Vagina (tissue), 2 donors: ENCODE measurements around the gene SYT4.
"Not testable (repeated sequence)": the region's sequence is repeated elsewhere in the genome, so short reads cannot be mapped to it uniquely, and the experiment has no call there.

Source experiments
- POLR2A ChIP-seq, 2 donors: fragments of 450-650 bp; IDR thresholded peaks; one replicate each; pipeline ENCODE4 v1.6.1; 2017; ENCODE audit warnings: antibody characterized with exemption in 2 of 2, mild to moderate bottlenecking in 2 of 2, moderate library complexity in 2 of 2
- POLR2AphosphoS5 ChIP-seq, 2 donors: sonication (generic); formaldehyde crosslinking; IDR thresholded peaks; one replicate each; pipeline ENCODE4 v1.9.0; 2017; ENCODE audit warnings: antibody characterized with exemption in 2 of 2, mild to moderate bottlenecking in 2 of 2, low read depth in 1 of 2; ENCODE audit not compliant: insufficient read depth in 1 of 2
- TF ChIP-seq, protein P1 (sequence below), 3 experiments: fragments of 450-650 bp in 2 of 3; fragments of 200-600 bp in 1 of 3; sonication (generic) in 1 of 3; IDR thresholded peaks; one replicate each; pipeline ENCODE4 v1.5.1; 2017 to 2019; ENCODE audit warnings: antibody characterized with exemption in 3 of 3, mild to moderate bottlenecking in 2 of 3, moderate library complexity in 2 of 3

DNA sequence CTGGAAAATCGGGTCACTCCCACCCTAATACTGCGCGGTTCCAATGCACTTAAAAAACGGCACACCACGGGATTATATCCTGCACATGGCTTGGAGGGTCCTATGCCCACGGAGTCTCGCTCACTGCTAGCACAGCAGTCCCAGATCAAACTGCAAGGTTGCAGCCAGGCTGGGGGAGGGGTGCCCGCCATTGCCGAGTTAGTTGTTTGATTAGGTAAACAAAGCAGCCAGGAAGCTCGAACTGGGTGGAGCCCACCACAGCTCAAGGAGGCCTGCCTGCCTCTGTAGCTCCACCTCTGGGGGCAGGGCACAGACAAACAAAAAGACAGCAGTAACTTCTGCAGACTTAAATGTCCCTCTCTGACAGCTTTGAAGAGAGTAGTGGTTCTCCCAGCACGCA lies 8.9 kb upstream of the SYT4 start:
- TF ChIP-seq, protein P1, sequence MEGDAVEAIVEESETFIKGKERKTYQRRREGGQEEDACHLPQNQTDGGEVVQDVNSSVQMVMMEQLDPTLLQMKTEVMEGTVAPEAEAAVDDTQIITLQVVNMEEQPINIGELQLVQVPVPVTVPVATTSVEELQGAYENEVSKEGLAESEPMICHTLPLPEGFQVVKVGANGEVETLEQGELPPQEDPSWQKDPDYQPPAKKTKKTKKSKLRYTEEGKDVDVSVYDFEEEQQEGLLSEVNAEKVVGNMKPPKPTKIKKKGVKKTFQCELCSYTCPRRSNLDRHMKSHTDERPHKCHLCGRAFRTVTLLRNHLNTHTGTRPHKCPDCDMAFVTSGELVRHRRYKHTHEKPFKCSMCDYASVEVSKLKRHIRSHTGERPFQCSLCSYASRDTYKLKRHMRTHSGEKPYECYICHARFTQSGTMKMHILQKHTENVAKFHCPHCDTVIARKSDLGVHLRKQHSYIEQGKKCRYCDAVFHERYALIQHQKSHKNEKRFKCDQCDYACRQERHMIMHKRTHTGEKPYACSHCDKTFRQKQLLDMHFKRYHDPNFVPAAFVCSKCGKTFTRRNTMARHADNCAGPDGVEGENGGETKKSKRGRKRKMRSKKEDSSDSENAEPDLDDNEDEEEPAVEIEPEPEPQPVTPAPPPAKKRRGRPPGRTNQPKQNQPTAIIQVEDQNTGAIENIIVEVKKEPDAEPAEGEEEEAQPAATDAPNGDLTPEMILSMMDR (IDR thresholded peaks at IDR 0.05): not testable (repeated sequence)
- TF ChIP-seq POLR2A (IDR thresholded peaks at IDR 0.05); POLR2AphosphoS5 (IDR thresholded peaks at IDR 0.05; ENCODE audit: insufficient read depth in 1 of 2, low read depth in 1 of 2): not testable (repeated sequence)
